SIG-M5 (cell line): Measurements from ENCODE around the gene PTPN2.

ENCODE experiments used
- DNase-seq: peaks from one replicate; lab custom pipeline; 2025; lab: John Stamatoyannopoulos, UW

Gene PTPN2

DNA sequence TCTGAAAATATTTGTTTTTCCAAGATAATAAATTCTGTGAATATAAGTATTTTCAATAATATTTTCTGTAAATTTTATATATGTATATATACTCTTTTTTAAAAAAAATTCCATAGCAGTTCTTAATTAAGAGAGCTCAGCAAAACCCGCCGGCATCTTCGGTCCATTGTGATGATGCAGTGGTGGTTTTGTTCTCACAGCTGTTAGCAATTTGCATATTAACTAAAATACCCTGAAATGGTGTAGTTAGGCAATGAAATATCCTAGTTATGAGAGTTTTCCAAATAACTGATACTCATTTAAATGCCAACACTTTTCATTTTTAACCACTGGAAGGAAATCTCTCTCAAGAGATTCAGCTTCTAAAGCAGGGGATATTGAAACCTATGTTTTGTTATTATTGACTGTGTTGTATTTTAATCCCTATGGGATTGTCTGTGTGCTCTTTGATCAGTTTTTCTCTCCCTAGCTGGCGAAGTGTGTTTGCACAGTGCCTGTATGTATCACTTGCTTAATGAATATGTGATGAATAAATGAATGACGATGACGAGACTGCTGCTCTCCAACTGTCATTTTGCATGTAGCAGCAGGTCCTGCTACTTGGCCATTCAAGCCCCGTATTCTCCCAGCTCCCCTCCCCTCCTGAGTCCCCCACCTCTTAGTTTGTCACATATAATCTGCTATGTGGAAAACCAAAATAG lies 138.8 kb downstream of the PTPN2 start:
- no peak for DNase-seq

DNA sequence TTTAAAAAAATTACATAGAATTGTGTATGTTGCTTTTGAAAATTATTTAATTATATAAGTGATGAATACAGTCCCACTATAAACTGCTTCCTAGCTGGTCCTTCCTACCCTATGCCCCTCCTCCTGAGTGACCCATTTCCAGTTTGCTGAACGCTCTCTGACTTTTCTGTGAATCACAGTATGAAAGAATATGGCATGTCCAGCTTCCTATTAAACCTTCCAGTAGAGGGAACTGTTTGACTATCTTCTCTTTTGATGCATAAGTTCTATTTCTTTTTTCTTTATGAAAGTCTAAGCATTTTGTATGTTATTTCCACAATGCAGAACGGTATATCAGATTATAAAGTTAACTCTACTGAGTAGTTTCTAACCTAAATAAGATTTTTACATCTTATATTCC lies 139.9 kb downstream of the PTPN2 start:
- DNase-seq: no peak

DNA sequence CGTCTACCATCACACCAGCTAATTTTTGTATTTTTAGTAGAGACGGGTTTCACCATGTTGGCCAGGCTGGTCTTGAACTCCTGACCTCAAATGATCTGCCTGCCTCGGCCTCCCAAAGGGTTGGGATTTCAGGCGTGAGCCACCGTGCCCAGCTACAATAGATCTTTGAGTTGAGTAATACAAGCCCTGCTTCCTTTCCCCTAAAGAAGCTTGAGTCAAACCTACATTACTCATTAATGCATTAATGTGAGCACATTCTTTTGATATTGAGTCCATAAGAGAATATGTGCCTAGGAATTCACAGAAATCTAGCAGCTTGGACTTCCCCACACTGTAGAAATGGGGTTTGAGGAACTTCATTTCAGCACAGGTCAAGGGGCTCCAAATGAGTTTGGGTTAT lies 141.6 kb downstream of the PTPN2 start:
- DNase-seq: no peak
